ENCODE results near the gene PSMG2.
A peak's percentile ranks its signal among the peaks of the same experiment; 100 is the strongest.

The PSMG2 gene

GRCh38 chr18:12721495-12722275 is 18.8 kb downstream of the PSMG2 start:
- peaks cover 95% of the 10 kb centered on the region for H3K36me3 ChIP-seq

DNA sequence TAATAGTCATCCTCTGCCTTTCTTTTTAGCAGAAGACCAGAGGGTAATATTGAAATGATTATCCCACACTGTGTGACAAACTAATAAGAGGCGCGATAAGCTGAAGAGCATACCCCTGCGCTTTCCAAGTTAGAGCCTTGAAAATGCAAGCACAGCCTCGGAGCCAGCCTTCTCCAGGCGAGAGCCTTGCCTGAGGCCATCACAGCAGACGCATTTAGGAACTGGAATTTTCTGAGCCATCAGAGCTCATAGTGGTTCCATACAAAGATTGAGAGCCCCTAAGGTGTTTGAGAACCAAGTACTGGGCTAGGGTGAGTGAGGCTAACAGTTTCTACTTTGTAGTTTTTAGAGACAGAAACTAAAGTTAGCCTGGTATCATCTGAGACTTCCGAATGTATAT is 19.9 kb downstream of the PSMG2 start:
- H3K27ac ChIP-seq = no peak overlapping the region
- H3K4me3 ChIP-seq = no peak overlapping the region
- no peaks in the 10 kb centered on the region for H3K9me3 ChIP-seq
- no peak overlapping the region for H3K9ac ChIP-seq
- peaks cover 12% of the 10 kb centered on the region for H3K4me1 ChIP-seq
- peaks cover 93% of the 10 kb centered on the region for H3K36me3 ChIP-seq
- H3K4me2 ChIP-seq = no peak overlapping the region
- no peak for TF ChIP-seq Cebpa-rat (IDR thresholded peaks at IDR 0.05)
- 0 out of 2 replicates have a peak, but pooled peaks cover 6% of the 10 kb centered on the region for H4K20me1 ChIP-seq
- no peaks in the 10 kb centered on the region for H3K27me3 ChIP-seq

More at GRCh38 chr18:12721495-12722275, 18.8 kb downstream of the PSMG2 start:
- Histone ChIP-seq H3K9ac (no peak overlapping the region), H3K9me3 (no peaks in the 10 kb centered on the region), H3K4me2 (no peak overlapping the region), H3K27ac (no peak overlapping the region), H3K4me3 (no peak overlapping the region), H3K4me1 (peaks cover 9% of the 10 kb centered on the region), H3K27me3 (no peaks in the 10 kb centered on the region), H4K20me1 (0 out of 2 replicates have a peak, but pooled peaks cover 6% of the 10 kb centered on the region)
- no peak for TF ChIP-seq Cebpa-rat (IDR thresholded peaks at IDR 0.05)

- no peak for TF ChIP-seq Cebpa-rat (IDR thresholded peaks at IDR 0.05)
- Histone ChIP-seq H4K20me1 (no peaks in the 10 kb centered on the region), H3K4me1 (peaks cover 12% of the 10 kb centered on the region), H3K36me3 (peaks cover 72% of the 10 kb centered on the region), H3K4me2 (peak overlapping the region; percentile 41), H3K27me3 (no peaks in the 10 kb centered on the region), H3K4me3 (no peak overlapping the region), H3K9me3 (peaks cover 25% of the 10 kb centered on the region), H3K9ac (no peak overlapping the region), H3K27ac (no peak overlapping the region)
These were observed 23.5 kb downstream of the PSMG2 start for GRCh38 chr18:12726331-12726730.

- Histone ChIP-seq H3K4me2 (peak overlapping the region; percentile 41), H3K4me3 (no peak overlapping the region), H3K9ac (no peak overlapping the region)
These were observed 24.1 kb downstream of the PSMG2 start for GRCh38 chr18:12726774-12727550.

DNA sequence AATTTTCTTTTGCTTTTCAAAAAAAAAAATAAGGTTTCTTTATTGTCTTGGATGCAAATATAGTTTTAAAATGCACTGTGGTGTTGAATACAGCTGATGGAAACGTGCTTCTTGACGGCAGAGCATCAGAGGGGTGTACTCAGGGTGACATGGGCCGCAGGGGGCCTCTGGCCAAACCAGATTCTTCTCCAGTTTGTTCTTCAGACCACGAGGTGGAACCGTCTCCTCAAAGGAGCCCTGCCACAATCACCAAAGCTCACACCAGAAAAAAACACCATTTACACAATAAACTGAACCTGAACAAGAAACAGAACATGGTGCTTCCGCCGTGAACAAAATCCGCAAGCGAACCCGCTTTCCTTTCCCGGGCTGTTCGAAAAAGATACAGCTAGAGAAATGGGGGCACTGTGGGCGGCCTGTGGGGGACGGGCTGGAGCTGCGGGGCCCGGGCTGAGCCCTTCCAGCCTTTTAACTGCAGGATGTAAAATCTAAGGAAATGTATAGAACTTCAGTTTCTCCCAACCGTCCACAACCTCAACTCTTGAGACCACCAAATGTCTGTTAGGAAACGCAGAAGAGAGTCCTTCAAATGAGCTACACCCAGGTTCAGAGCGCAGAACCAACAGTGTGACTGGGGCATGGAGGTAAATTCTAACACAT is 34.5 kb downstream of the PSMG2 start:
- Histone ChIP-seq H3K9me3 (0 out of 2 replicates have a peak, but pooled peaks cover 2% of the 10 kb centered on the region), H4K20me1 (no peaks in the 10 kb centered on the region), H3K9ac (no peak overlapping the region), H3K4me2 (no peak overlapping the region), H3K27ac (no peak overlapping the region), H3K36me3 (no peaks in the 10 kb centered on the region), H3K4me1 (peaks cover 27% of the 10 kb centered on the region), H3K4me3 (no peak overlapping the region), H3K27me3 (no peaks in the 10 kb centered on the region)
- TF ChIP-seq Cebpa-rat (IDR thresholded peaks at IDR 0.05) = no peak

More at GRCh38 chr18:12726774-12727550, 24.1 kb downstream of the PSMG2 start:
- Histone ChIP-seq H3K36me3 (peaks cover 68% of the 10 kb centered on the region), H4K20me1 (no peaks in the 10 kb centered on the region), H3K27me3 (no peaks in the 10 kb centered on the region), H3K27ac (no peak overlapping the region), H3K4me1 (peaks cover 12% of the 10 kb centered on the region), H3K9me3 (peaks cover 25% of the 10 kb centered on the region)
- TF ChIP-seq Cebpa-rat (IDR thresholded peaks at IDR 0.05) = no peak

DNA sequence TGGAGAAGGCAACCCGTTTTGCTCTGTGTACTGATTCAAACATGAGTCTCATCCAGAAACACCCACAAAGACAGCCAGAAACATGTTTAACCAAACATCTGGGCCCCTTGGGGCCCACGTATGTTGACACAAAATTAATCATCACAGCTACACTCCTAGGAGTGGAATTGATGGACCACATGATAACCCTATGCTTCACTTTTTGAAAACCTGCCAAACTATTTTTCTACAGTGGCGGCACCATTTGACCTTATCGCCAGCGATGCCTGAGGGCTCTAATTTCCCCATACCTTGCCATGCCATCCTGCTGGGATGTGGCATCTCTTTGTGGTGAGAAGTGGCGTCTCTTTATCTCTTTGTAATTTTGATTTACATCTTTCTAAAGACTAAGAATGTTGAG is 38.5 kb downstream of the PSMG2 start:
- peaks cover 47% of the 10 kb centered on the region for H3K4me1 ChIP-seq
- H3K27ac ChIP-seq = peak overlapping the region; percentile 12; the same call in 1 of the 2 replicates
- H4K20me1 ChIP-seq = no peaks in the 10 kb centered on the region
- no peaks in the 10 kb centered on the region for H3K36me3 ChIP-seq
- 0 out of 2 replicates have a peak, but pooled peaks cover 2% of the 10 kb centered on the region for H3K9me3 ChIP-seq
- peak overlapping the region; percentile 67 for H3K4me2 ChIP-seq
- no peak for TF ChIP-seq Cebpa-rat (IDR thresholded peaks at IDR 0.05)
- H3K9ac ChIP-seq = no peak overlapping the region
- no peaks in the 10 kb centered on the region for H3K27me3 ChIP-seq
- no peak overlapping the region for H3K4me3 ChIP-seq

- Histone ChIP-seq H3K9me3 (0 out of 2 replicates have a peak, but pooled peaks cover 2% of the 10 kb centered on the region), H3K36me3 (no peaks in the 10 kb centered on the region), H3K27ac (no peak overlapping the region), H3K4me2 (no peak overlapping the region), H4K20me1 (no peaks in the 10 kb centered on the region), H3K27me3 (no peaks in the 10 kb centered on the region), H3K9ac (no peak overlapping the region), H3K4me1 (peaks cover 58% of the 10 kb centered on the region), H3K4me3 (no peak overlapping the region)
- no peak for TF ChIP-seq Cebpa-rat (IDR thresholded peaks at IDR 0.05)
These were observed 39.6 kb downstream of the PSMG2 start for GRCh38 chr18:12742453-12742852.

DNA sequence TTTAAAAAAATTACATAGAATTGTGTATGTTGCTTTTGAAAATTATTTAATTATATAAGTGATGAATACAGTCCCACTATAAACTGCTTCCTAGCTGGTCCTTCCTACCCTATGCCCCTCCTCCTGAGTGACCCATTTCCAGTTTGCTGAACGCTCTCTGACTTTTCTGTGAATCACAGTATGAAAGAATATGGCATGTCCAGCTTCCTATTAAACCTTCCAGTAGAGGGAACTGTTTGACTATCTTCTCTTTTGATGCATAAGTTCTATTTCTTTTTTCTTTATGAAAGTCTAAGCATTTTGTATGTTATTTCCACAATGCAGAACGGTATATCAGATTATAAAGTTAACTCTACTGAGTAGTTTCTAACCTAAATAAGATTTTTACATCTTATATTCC is 41.3 kb downstream of the PSMG2 start:
- H3K36me3 ChIP-seq = no peaks in the 10 kb centered on the region
- H4K20me1 ChIP-seq = no peaks in the 10 kb centered on the region
- no peak overlapping the region for H3K4me3 ChIP-seq
- peaks cover 70% of the 10 kb centered on the region for H3K4me1 ChIP-seq
- no peak for TF ChIP-seq Cebpa-rat (IDR thresholded peaks at IDR 0.05)
- H3K9ac ChIP-seq = no peak overlapping the region
- no peak overlapping the region for H3K27ac ChIP-seq
- H3K4me2 ChIP-seq = peak overlapping the region; percentile 72; the same call in 1 of the 2 replicates
- 0 out of 2 replicates have a peak, but pooled peaks cover 2% of the 10 kb centered on the region for H3K9me3 ChIP-seq
- no peaks in the 10 kb centered on the region for H3K27me3 ChIP-seq

DNA sequence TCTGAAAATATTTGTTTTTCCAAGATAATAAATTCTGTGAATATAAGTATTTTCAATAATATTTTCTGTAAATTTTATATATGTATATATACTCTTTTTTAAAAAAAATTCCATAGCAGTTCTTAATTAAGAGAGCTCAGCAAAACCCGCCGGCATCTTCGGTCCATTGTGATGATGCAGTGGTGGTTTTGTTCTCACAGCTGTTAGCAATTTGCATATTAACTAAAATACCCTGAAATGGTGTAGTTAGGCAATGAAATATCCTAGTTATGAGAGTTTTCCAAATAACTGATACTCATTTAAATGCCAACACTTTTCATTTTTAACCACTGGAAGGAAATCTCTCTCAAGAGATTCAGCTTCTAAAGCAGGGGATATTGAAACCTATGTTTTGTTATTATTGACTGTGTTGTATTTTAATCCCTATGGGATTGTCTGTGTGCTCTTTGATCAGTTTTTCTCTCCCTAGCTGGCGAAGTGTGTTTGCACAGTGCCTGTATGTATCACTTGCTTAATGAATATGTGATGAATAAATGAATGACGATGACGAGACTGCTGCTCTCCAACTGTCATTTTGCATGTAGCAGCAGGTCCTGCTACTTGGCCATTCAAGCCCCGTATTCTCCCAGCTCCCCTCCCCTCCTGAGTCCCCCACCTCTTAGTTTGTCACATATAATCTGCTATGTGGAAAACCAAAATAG is 42.4 kb downstream of the PSMG2 start:
- Histone ChIP-seq H3K4me1 (peaks cover 73% of the 10 kb centered on the region), H3K36me3 (no peaks in the 10 kb centered on the region), H3K27ac (no peak overlapping the region), H3K9ac (no peak overlapping the region; the same call in 1 of the 2 replicates), H3K4me2 (peak overlapping the region; percentile 72), H3K4me3 (no peak overlapping the region), H3K9me3 (0 out of 2 replicates have a peak, but pooled peaks cover 2% of the 10 kb centered on the region), H3K27me3 (no peaks in the 10 kb centered on the region), H4K20me1 (no peaks in the 10 kb centered on the region)
- TF ChIP-seq Cebpa-rat (IDR thresholded peaks at IDR 0.05) = no peak
